ENCODE measurements around the gene MND1. TPM values are rescaled to one million over a fixed set of nuclear protein-coding genes. Genes with fewer than 3 reads are reported as not detected.
"Not testable (repeated sequence)": the region's sequence is repeated elsewhere in the genome, so short reads cannot be mapped to it uniquely, and the experiment has no call there.

MND1 gene
- total RNA-seq, 4 donors from 2014 or later: 0.49 to 2.4 TPM; not detected in 2

GRCh38 chr4:153407906-153408305 is 63.4 kb downstream of the MND1 start:
- DNase-seq (ENCODE audit: low spot score in 2 of 2): no peak
- intact Hi-C loops (cut with DNase I; ENCODE audit: low total_unique reads): no loop called here
- TF ChIP-seq, protein P1, sequence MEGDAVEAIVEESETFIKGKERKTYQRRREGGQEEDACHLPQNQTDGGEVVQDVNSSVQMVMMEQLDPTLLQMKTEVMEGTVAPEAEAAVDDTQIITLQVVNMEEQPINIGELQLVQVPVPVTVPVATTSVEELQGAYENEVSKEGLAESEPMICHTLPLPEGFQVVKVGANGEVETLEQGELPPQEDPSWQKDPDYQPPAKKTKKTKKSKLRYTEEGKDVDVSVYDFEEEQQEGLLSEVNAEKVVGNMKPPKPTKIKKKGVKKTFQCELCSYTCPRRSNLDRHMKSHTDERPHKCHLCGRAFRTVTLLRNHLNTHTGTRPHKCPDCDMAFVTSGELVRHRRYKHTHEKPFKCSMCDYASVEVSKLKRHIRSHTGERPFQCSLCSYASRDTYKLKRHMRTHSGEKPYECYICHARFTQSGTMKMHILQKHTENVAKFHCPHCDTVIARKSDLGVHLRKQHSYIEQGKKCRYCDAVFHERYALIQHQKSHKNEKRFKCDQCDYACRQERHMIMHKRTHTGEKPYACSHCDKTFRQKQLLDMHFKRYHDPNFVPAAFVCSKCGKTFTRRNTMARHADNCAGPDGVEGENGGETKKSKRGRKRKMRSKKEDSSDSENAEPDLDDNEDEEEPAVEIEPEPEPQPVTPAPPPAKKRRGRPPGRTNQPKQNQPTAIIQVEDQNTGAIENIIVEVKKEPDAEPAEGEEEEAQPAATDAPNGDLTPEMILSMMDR (IDR thresholded peaks at IDR 0.05): no peak
- TF ChIP-seq POLR2A (IDR thresholded peaks at IDR 0.05): no peak
- 95 to 96% methylated on average over 3 of the region's 3 CpGs for WGBS, 2 donors
- H3K4me3 ChIP-seq (ENCODE audit: low read depth, poor library complexity, severe bottlenecking): no peak overlapping the region

DNA sequence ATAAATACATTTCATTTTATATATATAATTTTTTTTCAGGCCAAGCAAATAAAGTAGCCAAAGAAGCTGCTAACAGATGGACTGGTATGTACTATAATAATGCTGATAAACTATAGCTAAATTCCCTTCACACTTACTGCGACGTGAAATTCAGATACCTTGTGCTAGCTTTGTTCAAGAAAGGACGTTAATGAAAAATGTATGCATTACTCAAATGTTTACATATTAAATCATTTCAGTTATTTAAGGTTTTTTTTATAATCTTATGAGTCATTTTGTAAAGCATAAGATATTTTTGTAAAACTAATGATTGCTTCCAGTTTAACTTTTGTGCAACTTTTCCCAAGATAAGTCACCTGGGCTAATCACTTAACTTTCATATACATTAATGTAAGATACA is 64.4 kb downstream of the MND1 start:
- intact Hi-C loops (cut with DNase I; ENCODE audit: low total_unique reads): no loop called here
- 82 to 89% methylated on average over 3 of the region's 3 CpGs for WGBS, 2 donors
- TF ChIP-seq, protein P1 (IDR thresholded peaks at IDR 0.05): no peak
- TF ChIP-seq POLR2A (IDR thresholded peaks at IDR 0.05): no peak
- no peak overlapping the region for H3K4me3 ChIP-seq (ENCODE audit: low read depth, poor library complexity, severe bottlenecking)
- DNase-seq (ENCODE audit: low spot score in 2 of 2): no peak

GRCh38 chr4:153409412-153409811 is 64.9 kb downstream of the MND1 start:
- no peak for DNase-seq (ENCODE audit: low spot score in 2 of 2)
- 48 to 69% methylated on average over 2 of the region's 2 CpGs for WGBS, 2 donors
- intact Hi-C loops (cut with DNase I; ENCODE audit: low total_unique reads): no loop called here
- no peak overlapping the region for H3K4me3 ChIP-seq (ENCODE audit: low read depth, poor library complexity, severe bottlenecking)
- TF ChIP-seq, protein P1 (IDR thresholded peaks at IDR 0.05): no peak
- no peak for TF ChIP-seq POLR2A (IDR thresholded peaks at IDR 0.05)

- DNase-seq (ENCODE audit: low spot score in 2 of 2): no peak
- intact Hi-C loops (cut with DNase I; ENCODE audit: low total_unique reads): no loop called here
- no peak overlapping the region for H3K4me3 ChIP-seq (ENCODE audit: low read depth, poor library complexity, severe bottlenecking)
- 60 to 66% methylated on average over 4 of the region's 4 CpGs for WGBS, 2 donors
- no peak for TF ChIP-seq POLR2A (IDR thresholded peaks at IDR 0.05)
- TF ChIP-seq, protein P1 (IDR thresholded peaks at IDR 0.05): no peak
Measured at GRCh38 chr4:153409924-153410501, 65.5 kb downstream of the MND1 start.

GRCh38 chr4:153413842-153414241 is 69.4 kb downstream of the MND1 start:
- no peak overlapping the region for H3K4me3 ChIP-seq (ENCODE audit: low read depth, poor library complexity, severe bottlenecking)
- no peak for DNase-seq (ENCODE audit: low spot score in 2 of 2)
- intact Hi-C loops (cut with DNase I; ENCODE audit: low total_unique reads): no loop called here
- TF ChIP-seq POLR2A (IDR thresholded peaks at IDR 0.05): no peak
- TF ChIP-seq, protein P1 (IDR thresholded peaks at IDR 0.05): no peak

DNA sequence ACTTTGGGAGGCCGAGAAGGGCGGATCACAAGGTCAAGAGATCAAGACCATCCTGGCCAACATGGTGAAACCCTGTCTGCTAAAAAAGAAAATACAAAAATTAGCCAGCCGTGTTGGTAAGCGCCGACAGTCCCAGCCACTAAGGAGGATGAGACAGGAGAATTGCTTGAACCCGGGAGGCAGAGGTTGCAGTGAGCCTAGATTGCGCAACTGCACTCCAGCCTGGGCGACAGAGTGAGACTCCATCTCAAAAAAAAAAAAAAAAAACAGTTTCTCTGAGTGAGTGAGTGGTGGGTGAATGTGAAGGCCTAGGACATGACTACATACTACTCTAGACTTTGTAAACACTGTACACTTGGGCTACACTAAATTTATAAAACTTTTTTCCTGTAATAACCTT is 72.0 kb downstream of the MND1 start:
- intact Hi-C loops (cut with DNase I; ENCODE audit: low total_unique reads): loop anchor here (2.0 kb wide), 1 partner anchor 54 kb away; no protein-coding TSS in a partner anchor
- not testable (repeated sequence) for DNase-seq (ENCODE audit: low spot score in 2 of 2); H3K4me3 ChIP-seq (ENCODE audit: low read depth, poor library complexity, severe bottlenecking)
- WGBS, 2 donors: 84 to 92% methylated on average over 8 of the region's 8 CpGs

Measured in lower leg skin (tissue), 4 donors.